NCI-H1048 (cell line): ENCODE results near the gene CXCR3.
"Not testable (repeated sequence)": the region's sequence is repeated elsewhere in the genome, so short reads cannot be mapped to it uniquely, and the experiment has no call there.

ENCODE experiments used
- DNase-seq: peaks from one replicate; lab custom pipeline; 2025; lab: John Stamatoyannopoulos, UW

Gene CXCR3

DNA sequence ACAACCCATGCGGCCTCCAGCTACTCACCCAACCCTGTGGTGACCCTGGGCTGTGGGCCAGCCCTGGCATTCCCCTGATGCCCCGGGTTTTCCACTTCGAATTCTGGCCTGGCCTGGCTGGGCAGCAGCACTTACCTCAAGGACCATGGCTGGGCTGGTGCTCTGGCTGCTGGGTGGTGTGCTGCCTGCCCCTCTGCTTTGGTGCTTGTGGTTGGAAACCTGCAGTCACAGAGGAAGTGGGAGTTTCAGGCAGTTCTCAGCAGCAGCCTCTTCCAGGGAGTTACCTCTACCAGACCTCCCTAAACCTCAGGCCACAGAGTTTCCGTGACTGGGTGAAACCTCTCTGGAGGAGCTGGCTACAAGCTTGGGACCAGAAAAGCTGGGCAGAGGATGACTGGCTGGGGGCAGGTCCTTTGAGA is at the start of gene CXCR3:
TSS of gene CXCR3 (minus strand) at position 209 of the 419 bp plus-strand sequence. CDS start at position 147, 62 bp downstream.
- DNase-seq: no peak

DNA sequence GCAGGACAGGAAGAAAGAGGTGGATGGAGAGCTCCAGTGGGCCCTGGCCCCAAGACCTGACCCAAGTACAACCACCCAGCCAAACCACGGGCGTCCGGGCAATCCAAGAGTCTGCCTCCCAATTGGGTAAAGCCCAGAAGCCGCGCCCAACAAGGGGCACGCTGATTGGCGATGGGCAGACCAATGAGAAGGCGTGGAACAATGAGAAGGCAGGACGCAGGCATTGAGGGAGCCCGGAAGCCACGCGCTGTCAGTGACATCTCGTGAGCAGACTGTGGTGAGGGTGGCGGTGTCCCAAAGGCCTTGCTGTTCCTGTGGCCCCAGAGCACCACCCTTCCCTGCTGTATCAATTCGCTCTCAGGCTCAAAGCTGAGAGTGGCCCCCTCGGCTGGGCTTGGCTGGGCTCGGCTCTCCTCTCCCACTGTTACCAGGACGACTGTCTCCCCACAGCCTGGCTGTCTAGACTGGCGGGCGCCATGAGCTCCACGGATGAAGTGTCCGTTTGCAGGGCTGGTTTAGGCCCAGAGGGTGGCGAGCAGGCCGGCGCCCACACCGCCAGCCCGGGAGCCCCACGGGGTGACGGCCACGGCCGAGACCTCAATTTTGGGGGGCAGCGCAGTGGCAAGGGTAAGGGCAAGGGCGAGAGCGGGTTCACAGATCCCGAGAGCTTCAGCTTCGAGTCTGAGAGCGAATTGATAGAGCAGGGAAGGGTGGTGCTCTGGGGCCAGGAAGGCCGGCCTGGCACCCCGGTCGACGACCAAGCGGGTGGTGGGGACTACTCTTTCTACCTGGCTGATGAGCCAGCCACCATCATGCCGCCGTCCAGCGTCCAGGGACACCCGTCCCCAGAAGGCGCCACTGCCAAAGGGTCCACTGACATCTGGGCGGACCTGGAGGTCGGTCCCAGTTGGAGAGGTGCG is 49.3 kb upstream of the CXCR3 start, which contains the start of gene LOC101059915:
TSS of gene LOC101059915 (plus strand) at position 219 of the 920 bp plus-strand sequence.
- DNase-seq: no peak

DNA sequence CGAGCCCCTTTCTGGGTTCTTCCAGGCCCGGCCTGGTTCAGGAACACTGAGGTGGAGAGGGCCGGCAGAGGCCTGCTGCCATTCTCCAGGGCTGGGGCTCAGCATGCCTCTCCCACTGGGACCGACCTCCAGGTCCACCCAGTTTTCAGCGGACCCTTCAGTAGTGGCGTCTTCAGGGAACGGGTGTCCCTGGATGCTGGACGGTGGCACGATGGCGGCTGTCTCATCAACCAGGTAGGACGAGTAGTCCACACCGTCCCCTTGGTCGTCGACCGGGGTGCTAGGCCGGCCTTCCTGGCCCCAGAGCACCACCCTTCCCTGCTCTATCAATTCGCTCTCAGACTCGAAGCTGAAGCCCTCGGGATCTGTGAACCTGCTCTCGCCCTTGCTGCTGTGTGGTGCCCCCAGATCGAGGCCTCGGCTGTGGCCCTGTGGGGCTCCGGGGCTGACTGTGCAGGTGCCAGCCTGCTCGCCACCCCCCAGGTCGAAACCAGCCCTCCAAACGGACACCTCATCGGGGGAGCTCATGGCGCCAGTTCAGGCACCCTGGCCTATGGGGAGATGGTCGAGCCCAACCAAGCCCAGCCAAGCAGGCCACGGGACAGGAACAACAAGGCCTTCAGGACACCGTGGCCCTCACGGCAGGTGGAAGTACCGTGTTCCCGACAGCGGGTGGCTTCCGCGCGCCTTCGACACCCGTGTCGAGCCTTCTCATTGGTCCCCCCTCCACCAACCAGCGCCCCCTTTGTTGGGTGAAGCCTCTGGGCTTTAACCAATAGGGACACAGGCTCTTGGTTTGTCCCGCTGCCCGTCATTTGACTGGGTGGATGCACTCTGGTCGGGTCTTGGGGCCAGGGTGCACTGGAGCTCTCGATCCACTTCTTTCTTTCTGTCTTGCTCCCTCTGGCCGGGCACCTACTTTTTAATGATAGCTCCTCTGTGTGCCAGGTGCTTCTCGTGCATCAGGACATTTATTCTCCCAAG is 48.2 kb upstream of the CXCR3 start:
- no peak for DNase-seq

DNA sequence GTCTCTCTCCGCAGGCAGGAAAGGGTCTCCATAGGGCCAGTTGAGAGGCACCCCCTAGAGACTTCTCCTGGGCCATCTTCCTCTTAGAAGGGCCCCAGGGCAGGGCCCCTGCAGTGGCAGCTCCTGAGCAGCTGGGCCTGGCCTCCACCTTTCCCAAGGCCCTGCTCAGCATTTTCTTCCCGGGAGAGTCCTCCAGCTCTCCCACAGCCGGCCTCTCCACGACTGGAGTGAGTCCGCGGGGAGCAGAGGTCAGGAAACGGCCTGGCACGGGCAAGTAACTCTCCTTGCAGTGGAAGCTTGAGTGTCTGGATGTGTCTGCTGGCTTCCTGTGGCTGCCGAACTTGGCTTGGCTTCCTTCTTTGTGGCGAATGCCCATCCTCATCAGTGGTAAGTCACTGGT is 47.4 kb upstream of the CXCR3 start:
- no peak for DNase-seq

DNA sequence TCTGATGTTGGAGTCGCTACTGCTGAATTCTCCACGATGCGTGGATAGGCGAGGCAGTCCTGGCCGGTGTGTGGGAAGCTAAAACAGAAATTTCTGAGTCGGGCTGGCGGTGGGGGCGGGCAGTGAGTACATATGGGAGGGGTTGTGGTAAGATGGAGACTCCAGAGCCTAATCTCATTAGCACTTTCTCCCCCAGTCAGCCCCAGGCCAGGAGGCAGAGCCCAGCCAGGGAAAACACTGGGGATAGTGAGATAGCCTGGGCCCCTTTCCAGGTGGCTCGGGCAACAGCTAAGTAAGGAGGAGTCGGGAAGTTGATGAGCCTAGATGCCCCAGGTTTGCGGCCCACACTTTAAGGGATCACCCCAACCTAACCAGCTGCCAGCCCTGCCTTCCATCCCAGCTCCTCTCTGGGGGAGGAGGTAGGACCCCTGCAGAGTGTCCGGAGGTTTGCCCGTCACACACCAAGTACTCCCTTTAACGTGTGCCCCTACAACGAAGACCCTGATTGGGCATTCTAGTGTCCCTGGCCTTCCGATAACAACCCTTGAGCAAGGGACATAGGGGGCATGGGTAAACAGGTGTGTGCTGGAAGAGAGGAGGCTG is 46.7 kb upstream of the CXCR3 start:
- DNase-seq: no peak

DNA sequence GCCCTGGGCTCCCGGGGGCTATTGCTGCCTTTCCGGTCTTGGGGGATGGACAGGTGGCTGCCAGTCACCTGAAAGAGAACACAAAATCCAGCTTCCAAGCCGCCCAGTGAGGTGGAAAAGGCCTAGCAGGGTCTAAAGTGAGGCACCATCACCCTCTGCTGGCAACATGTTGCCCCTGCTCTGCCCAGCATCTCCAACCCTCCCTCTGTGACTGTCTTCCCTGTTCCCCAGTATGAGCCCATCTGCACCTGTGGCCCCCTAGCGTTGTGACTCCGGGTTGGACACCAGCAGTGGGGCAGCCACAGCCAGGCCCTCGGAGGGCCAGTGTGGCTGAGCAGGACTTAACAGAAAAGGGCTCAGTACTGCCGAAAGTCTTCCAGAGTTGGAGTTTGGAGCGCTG is 45.9 kb upstream of the CXCR3 start:
- not testable (repeated sequence) for DNase-seq

DNA sequence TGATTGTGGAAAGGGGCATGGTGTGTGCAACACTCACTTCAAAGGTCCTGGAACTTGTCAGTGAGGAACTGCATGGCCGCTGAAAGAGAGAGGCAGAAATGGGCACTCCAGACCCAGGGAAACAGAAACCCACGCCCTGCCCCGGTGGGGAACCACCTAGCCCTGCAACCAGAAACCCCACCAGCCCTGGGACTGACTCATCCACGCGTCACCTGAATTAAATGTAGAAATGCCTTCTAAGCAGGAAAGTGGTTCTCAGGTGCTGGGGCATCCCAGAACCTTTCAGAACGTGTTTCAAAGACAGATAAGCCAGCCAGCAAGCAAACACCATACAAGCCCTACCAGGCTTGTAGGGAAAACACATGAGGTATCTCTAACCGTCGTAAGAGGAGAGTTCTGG is 44.9 kb upstream of the CXCR3 start:
- not testable (repeated sequence) for DNase-seq

DNA sequence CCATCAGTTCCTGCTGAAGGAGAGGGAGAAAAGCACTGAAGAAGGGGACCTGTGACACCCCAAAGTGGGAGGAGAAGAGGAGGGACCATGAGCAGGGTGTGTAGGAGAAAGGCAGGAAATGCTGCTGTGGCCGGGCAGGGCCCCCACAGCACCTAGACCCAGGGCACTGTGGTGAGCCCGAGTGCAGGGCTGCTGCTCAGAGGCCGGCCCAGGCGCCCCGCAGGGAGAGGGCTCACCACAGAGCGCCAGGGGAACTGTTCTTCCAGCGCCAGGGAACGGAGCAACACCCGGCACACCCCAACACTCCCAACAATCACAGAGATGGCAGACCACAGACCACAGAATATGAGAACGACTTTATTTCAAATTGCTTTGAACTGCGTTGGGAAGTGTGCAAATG is 44.3 kb upstream of the CXCR3 start:
- DNase-seq: not testable (repeated sequence)

DNA sequence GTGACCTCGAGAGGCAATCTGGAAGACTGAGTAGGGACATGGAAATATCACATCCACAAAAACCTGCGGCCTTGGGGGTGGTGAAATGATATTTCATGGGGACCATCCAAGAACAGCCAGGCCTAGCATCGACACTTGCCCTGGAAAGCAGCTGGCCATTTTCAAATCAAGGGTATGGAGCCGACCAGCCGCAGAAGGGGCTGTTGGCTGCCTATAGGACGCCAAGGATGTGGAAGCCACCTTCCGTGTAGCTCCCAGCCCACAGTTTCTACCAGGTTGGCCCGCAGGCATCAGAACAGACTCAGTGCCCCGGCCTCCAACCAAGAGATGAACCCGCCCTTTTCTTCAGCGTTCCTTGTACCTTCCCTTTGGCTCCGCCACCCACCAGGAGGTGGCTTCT is 43.6 kb upstream of the CXCR3 start:
- no peak for DNase-seq

DNA sequence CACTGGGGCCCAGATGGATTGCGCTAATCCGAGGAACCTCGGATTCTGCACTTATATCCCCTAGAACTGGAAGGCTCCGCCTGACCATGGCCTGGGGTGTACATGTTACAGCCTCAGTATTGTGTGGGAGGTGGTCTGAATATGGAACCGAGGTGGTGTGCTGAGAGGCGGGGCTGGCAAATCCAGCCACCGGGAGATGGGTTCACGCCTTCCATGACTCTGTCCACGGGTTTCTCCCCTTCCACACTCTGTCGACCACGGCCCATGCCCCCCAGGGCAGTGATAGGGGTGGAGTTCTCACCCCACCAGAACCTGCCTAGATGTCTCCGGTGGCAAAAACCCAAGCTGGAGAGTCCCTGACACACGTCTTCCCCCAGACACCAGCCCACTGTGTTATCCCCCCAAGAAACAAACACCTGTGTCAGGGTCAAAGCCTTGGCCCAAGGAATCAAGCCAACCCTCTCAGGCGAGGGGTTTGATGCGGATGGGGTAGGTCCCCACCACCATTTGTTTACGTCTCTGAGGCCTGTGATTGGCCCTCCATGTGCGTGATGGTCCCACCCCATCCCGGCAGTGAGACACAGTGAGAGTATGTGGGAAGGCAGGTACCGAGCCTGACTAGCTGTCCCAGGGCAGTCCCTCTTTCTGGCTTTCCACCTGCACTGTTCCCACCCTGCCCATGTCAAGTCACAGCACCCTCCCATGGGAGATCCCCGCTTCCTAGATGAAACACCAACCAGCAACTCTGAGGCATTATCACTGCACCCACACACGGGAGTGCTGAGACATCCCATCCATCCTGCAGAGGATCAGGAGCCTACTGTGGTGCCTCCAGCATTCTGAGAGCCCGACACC is 42.5 kb upstream of the CXCR3 start:
- DNase-seq: no peak

DNA sequence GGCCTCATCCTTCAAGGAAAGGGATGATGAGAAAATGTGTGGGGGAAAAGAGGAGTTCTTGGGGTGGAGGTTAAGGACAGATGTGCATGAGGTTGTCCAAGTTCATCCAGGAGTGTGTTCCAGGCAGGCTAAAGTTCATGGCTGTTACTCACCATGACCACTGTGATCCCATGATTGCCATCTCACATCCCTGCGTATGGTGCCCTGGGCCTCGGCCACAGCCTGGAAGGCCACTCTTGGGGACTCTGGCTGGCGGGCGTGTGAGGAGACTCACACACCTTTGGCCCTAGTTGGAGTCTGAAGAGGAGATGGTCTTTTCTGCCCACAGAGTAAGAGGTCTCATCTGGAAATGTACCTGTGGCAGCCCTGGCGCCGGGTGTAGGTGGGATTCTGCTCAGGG is 41.6 kb upstream of the CXCR3 start:
- DNase-seq: no peak

DNA sequence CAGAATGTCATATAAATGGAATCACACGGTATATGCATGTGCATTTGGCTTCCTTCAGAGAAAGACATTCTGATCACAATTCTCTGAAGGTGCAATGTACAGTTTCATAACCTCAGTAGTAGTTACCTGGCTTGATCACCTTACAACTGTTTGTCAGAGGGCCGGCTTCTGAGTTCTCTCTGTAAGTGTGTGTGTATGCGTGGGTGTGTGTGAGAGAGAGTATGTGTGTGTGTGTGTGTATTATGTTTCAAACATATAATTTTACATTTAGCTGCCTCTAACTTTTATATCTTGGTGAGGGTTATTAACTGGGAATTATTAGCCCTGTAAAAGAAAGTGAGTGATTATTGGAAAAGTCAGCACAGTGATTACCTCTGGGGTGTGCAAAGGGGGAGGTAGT is 41.0 kb upstream of the CXCR3 start:
- no peak for DNase-seq

DNA sequence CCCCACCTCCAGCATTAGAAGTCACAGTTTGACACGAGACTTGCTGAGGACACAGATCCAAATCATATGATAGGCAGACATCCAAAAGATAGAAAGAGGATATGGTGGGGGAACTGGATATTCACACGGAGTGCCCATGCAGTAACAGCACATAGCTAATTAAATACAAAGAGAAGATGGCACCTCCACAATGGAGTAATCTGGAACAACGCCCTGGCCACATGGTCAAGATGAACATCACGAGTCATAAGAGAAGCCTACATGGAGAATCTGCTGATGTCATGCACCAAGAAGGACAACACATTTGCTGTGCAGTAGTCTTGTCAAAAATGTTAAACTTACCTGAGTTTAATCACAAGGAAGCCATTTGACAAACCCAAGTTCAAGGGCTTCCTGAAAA is 39.0 kb upstream of the CXCR3 start:
- no peak for DNase-seq

DNA sequence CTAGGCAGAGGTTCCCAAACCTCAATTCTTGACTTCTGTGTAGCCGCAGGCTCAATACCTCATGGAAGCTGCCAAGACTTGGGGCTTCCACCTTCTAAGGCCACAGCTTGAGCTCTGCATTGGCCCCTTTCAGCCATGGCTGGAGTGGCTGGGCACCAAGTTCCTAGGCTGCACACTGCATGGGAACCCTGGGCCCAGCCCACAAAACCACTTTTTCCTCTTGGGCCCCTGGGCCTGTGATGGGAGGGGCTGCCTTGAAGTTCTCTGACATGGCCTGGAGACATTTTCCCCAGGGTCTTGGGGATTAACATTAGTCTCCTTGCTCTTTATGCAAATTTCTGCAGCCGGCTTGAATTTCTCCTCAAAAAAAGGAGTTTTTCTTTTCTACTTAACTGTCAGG is 35.0 kb upstream of the CXCR3 start:
- no peak for DNase-seq

DNA sequence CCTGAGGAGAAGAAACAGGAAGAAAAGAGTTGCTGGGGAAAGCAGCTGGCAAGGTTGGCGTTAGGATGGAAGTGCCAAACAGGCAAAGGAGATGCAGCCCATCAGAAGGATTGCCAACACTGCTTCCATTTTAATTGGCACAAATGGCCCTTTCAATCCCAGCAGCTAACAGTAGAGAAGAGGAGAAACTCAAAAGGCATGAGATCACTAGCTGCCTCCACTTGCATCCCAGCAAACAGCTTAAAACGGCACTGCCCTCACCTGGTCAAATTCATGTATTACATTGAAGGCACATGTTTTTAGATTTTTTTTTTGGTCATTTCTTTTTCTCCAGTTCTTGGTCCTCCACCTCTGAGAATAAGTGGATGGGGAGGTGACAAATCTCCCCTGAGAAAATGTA is 34.1 kb upstream of the CXCR3 start:
- no peak for DNase-seq

DNA sequence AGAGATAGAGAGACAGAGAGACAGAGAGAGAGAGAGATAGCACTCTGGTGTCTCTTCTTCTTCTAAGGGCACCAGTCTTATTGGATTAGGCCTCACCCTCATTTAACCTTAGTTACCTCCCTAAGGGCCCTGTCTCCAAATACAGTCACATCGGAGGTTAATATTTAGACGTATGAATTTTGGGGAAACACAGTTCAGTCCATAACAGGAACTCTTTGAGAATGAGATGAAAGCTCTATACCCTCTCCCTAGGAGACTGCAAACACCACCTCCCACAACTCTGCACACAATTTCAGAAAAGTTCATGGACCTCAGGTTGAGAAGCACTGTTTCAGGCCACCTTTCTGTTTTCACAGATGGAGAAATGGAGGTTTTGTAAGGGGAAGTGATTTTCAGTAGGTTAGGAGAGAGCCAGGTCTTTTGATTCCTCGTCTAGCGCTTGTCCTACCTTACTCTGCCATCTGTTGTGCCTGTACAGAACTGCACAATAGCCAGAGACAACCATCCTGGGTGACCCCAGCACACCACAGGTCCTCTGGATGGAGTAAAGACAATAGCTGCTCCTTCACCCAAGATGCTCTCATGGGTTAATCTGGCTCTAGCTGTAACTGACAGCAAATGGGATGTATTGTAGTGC is 32.1 kb upstream of the CXCR3 start:
- no peak for DNase-seq

DNA sequence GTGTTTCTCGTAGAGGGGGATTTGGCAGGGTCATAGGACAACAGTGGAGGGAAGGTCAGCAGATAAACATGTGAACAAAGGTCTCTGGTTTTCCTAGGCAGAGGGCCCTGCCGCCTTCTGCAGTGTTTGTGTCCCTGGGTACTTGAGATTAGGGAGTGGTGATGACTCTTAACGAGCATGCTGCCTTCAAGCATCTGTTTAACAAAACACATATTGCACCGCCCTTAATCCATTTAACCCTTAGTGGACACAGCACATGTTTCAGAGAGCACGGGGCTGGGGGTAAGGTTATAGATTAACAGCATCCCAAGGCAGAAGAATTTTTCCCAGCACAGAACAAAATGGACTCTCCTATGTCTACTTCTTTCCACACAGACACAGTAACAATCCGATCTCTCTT is 26.1 kb upstream of the CXCR3 start:
- DNase-seq: not testable (repeated sequence)

DNA sequence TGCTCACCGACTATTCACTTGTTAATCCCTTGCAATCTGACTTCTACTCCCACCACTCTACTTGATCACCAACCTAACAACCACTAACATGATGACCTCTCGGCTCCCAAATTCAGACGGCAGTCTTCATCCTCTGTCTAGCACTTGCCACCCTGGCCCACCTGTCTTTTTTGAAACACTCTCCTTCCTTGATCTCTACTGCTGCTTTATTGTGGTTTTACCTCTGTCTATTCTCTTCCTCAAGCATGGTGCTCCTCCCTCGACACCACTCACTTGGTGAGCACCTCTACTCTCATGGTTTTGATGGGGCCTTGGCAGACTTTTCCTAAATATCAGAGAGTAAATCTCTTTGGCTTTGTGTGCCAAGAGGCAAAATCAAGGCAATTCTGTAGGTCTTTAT is 21.7 kb upstream of the CXCR3 start:
- no peak for DNase-seq

DNA sequence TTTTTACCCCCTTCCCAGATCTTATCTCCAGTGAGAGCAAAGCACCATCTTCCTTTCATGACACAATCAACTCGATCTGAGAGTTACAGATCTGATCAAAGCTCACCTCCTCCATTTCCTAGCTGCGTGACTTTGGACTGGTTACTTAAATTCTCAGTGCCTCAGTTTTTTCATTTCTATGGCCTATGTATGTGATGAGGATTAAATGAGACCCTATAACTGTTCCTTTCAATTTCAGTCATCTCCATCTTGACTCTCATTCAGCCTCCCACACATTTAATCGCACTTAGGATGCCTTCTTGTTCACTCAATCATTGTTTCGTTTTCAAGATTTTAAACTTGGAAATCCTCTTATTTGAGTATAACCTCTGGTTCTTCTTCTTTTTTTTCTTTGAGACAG is 20.1 kb upstream of the CXCR3 start:
- DNase-seq: no peak

DNA sequence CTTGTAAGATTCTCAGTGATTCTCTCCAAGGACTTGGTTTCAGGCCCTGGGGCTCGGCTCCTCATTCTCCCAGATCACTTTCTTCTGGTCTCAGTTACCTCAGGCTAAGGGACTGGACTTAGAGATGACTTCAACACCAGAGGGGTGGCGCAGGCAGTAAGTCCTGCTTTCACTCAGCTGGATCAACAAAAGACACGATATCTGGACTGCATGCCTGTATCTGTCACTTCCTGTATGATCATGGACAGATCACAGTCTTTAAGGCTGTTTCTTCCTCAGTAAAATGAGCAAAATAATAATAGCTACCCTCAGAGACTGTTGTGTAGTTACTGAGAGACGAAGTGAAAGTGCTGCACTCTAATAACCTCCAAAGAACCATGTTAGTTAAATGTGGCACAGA is 19.5 kb upstream of the CXCR3 start:
- DNase-seq: no peak

DNA sequence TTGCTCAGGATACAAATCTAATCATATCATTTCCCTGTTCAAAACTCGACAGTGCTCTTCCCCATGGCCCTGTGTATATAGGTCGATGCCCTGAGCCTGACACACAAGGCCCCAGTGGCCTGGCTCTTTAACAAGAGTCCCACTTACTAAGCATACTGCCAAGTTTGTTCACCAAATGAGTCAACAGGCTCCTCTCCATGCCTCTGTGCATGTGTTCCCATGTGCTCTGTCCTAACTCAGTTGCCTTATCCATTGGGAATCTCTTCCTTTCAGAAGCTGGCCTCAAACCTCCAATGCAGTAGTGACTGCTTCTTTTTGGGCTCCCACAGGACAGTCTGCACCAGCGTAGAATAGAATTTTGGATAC is 18.9 kb upstream of the CXCR3 start:
- no peak for DNase-seq
